Activated naive CD4-positive, alpha-beta T cell treated with Interleukin-2 at 50 U/mL for 16 hours (primary cell): Measurements from ENCODE around the gene ID3.
"Not testable (repeated sequence)": the region's sequence is repeated elsewhere in the genome, so short reads cannot be mapped to it uniquely, and the experiment has no call there.

ENCODE experiments used
- DNase-seq: peaks from one replicate; pipeline ENCODE4 v3.0.0-alpha.2; 2020

Gene ID3

GRCh38 chr1:23546897-23547584, 12.3 kb downstream of the ID3 start:
- DNase-seq, result no peak

- DNase-seq, result no peak
These were observed 13.4 kb downstream of the ID3 start for GRCh38 chr1:23545851-23546250.

GRCh38 chr1:23544444-23545389, 14.6 kb downstream of the ID3 start:
- peak; percentile 76 for DNase-seq

- no peak for DNase-seq
These were observed 15.4 kb downstream of the ID3 start for GRCh38 chr1:23543707-23544443.

- not testable (repeated sequence) for DNase-seq
These were observed 16.4 kb downstream of the ID3 start for GRCh38 chr1:23542940-23543339.

GRCh38 chr1:23539698-23540266, 19.5 kb downstream of the ID3 start:
- DNase-seq, result peak; percentile 92

- DNase-seq, result no peak
These were observed 21.9 kb downstream of the ID3 start for GRCh38 chr1:23537296-23537973.

- DNase-seq, result no peak
These were observed 25.9 kb downstream of the ID3 start for GRCh38 chr1:23533246-23534023.

GRCh38 chr1:23531562-23532094, 27.7 kb downstream of the ID3 start:
- DNase-seq, result no peak

GRCh38 chr1:23530747-23531561, 28.3 kb downstream of the ID3 start, which contains the start of gene E2F2:
Gene E2F2 (minus strand): TSS chr1:23531233. CDS start chr1:23530793, 440 bp downstream.
- peak; percentile 83 for DNase-seq

- no peak for DNase-seq
These were observed 29.1 kb downstream of the ID3 start for GRCh38 chr1:23530087-23530746.

- no peak for DNase-seq
These were observed 29.9 kb downstream of the ID3 start for GRCh38 chr1:23529146-23530086.

- DNase-seq, result peak; percentile 86
These were observed 30.9 kb downstream of the ID3 start for GRCh38 chr1:23528250-23528978.

GRCh38 chr1:23527900-23528249, 31.4 kb downstream of the ID3 start:
- DNase-seq, result no peak

- no peak for DNase-seq
These were observed 31.9 kb downstream of the ID3 start for GRCh38 chr1:23527366-23527765.

GRCh38 chr1:23526329-23527041, 32.8 kb downstream of the ID3 start:
- no peak for DNase-seq
